ENCODE data around the gene SPAG16. TPM values are rescaled to one million over a fixed set of nuclear protein-coding genes. Genes with fewer than 3 reads are reported as not detected.

SPAG16 gene
- polyA plus RNA-seq, 1 of the 3 experiments (the other 2 are of a cell fraction), result 29.5 TPM

DNA sequence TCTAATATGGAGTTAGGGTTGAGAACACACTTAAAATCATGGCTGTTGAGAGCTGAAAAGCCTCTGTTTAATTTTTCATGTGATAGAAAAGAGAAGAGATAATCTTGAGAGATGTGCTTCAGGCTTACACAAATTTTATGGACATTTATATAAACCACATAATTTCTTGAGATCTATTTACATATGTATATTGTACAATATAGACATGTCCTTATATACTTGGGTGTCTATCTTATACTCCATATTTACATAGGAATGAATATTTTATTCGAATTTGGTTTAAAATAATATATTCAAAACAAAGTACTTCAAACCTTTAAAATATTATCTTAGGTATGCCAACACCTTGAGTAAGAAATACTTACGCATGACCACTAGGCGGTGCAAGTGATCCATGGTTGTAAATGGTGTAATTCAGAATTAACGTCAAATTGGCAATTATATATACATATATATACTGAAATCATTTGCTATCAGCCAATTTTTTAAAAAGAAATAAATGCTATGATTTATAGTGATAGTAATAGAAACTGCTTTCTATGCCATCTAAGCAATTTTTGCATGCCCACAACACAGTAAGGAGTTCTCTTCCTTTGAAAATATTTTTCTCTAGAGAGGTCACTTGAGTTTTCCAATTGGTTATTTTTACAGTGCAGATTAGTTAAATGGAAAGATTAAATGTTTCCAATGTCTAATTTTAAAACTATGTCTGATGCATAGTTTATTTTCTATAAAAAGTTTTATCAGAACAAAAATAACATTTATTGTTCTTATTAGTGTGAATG lies 37.6 kb upstream of the SPAG16 start:
- no peaks in the 10 kb centered on the region for H4K20me1 ChIP-seq (ENCODE audit: insufficient read depth)
- H3F3A ChIP-seq (replicated peaks; ENCODE audit: insufficient read depth), result peaks cover 4% of the 10 kb centered on the region
- WGBS (ENCODE audit: low lambda C conversion rate), result 3% methylated on average over 4 of the region's 4 CpGs
- POLR2A ChIA-PET, result no interaction called here
- H3K36me3 ChIP-seq (replicated peaks in 1 of 2; ENCODE audit: control insufficient read depth in 1 of 2, insufficient read depth in 2 of 2, low read length in 1 of 2), result no peaks in the 10 kb centered on the region
- TF ChIP-seq RXRA (IDR thresholded peaks at IDR 0.05; ENCODE audit: borderline replicate concordance, low read depth) (no peak), YY1 (IDR thresholded peaks at IDR 0.05; ENCODE audit: low read depth) (no peak), SIN3A (IDR thresholded peaks at IDR 0.05; ENCODE audit: borderline replicate concordance, low read depth, low read length) (no peak), SMC3 (IDR thresholded peaks at IDR 0.05; ENCODE audit: low read depth, low read length) (peak; percentile 35), RAD21 (IDR thresholded peaks at IDR 0.05; ENCODE audit: low read length) (peak; percentile 81)
- TF ChIP-seq, protein P1, sequence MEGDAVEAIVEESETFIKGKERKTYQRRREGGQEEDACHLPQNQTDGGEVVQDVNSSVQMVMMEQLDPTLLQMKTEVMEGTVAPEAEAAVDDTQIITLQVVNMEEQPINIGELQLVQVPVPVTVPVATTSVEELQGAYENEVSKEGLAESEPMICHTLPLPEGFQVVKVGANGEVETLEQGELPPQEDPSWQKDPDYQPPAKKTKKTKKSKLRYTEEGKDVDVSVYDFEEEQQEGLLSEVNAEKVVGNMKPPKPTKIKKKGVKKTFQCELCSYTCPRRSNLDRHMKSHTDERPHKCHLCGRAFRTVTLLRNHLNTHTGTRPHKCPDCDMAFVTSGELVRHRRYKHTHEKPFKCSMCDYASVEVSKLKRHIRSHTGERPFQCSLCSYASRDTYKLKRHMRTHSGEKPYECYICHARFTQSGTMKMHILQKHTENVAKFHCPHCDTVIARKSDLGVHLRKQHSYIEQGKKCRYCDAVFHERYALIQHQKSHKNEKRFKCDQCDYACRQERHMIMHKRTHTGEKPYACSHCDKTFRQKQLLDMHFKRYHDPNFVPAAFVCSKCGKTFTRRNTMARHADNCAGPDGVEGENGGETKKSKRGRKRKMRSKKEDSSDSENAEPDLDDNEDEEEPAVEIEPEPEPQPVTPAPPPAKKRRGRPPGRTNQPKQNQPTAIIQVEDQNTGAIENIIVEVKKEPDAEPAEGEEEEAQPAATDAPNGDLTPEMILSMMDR (IDR thresholded peaks at IDR 0.05), result peak; percentile 87
- H3K27me3 ChIP-seq (ENCODE audit: insufficient read depth), result no peaks in the 10 kb centered on the region
- 0 out of 2 replicates have a peak overlapping the region, but pooled peaks have one; percentile 41 for H2AFZ ChIP-seq (ENCODE audit: low read depth)
- DNase-seq, result peak; percentile 11
- CTCF ChIA-PET, result interaction anchor here (0.9 to 1.7 kb wide), 3 partner anchors 9 to 23 kb away, joined by 3 to 5 read pairs (median 3); no protein-coding TSS in a partner anchor
- peaks cover 0 to 10% of the 10 kb centered on the region in 2 experiments; a peak in 2 of 4 replicates for H3K4me1 ChIP-seq (ENCODE audit: control insufficient read depth in 1 of 2, insufficient read depth in 2 of 2, low read depth in 1 of 2, low read length in 1 of 2)
- no peak overlapping the region for H3K4me2 ChIP-seq
- H3K9ac ChIP-seq, result no peak overlapping the region
- H3K27ac ChIP-seq (ENCODE audit: low read depth in 2 of 2, low read length in 1 of 2), result no peak overlapping the region
- H3K4me3 ChIP-seq (ENCODE audit: low read depth in 2 of 2, low read length in 1 of 2), result no peak overlapping the region; a peak in 1 of 4 replicates
- H3K9me2 ChIP-seq, result no peaks in the 10 kb centered on the region
- H3K79me2 ChIP-seq (ENCODE audit: insufficient read depth), result no peaks in the 10 kb centered on the region
- H3K9me3 ChIP-seq, result no peaks in the 10 kb centered on the region

DNA sequence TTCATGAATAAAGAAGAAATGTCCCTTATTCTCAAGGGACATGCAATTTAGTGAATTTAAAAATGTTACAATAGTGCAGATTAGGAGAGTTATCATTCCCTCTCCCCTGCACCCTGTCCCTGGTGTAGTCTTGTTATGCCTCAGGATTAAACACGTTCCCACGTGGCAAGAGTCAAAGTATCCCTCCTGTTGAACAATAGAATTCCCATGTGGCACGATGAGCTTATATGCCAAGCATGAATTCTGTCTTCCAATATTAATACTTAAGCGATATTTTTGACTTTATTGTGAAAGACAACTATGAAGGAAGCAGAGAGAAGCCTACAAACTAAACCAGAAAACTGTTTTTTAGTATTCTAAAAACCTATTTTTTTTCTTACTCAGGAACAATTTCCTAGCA lies 36.7 kb upstream of the SPAG16 start:
- no peaks in the 10 kb centered on the region for H3K79me2 ChIP-seq (ENCODE audit: insufficient read depth)
- no peaks in the 10 kb centered on the region for H3K27me3 ChIP-seq (ENCODE audit: insufficient read depth)
- H3K9me3 ChIP-seq, result no peaks in the 10 kb centered on the region
- ChIA-PET CTCF (interaction anchor here (1.0 to 1.3 kb wide), 3 partner anchors 11 to 37 kb away, joined by 3 read pairs; no protein-coding TSS in a partner anchor), POLR2A (no interaction called here)
- H3K4me1 ChIP-seq (ENCODE audit: control insufficient read depth in 1 of 2, insufficient read depth in 2 of 2, low read depth in 1 of 2, low read length in 1 of 2), result peaks cover 0 to 17% of the 10 kb centered on the region in 2 experiments; a peak in 2 of 4 replicates
- no peaks in the 10 kb centered on the region for H4K20me1 ChIP-seq (ENCODE audit: insufficient read depth)
- DNase-seq, result no peak
- no peak overlapping the region for H3K27ac ChIP-seq (ENCODE audit: low read depth in 2 of 2, low read length in 1 of 2)
- 94% methylated on average over 4 of the region's 4 CpGs for WGBS (ENCODE audit: low lambda C conversion rate)
- TF ChIP-seq, protein P2, sequence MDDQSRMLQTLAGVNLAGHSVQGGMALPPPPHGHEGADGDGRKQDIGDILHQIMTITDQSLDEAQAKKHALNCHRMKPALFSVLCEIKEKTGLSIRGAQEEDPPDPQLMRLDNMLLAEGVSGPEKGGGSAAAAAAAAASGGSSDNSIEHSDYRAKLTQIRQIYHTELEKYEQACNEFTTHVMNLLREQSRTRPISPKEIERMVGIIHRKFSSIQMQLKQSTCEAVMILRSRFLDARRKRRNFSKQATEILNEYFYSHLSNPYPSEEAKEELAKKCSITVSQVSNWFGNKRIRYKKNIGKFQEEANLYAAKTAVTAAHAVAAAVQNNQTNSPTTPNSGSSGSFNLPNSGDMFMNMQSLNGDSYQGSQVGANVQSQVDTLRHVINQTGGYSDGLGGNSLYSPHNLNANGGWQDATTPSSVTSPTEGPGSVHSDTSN (IDR thresholded peaks at IDR 0.05), result no peak
- TF ChIP-seq POLR2AphosphoS5 (IDR thresholded peaks at IDR 0.05; ENCODE audit: low read depth, low read length) (no peak), FOSL2 (IDR thresholded peaks at IDR 0.05; ENCODE audit: borderline replicate concordance, low read depth) (no peak)
- H3K9ac ChIP-seq, result no peak overlapping the region
- H3F3A ChIP-seq (replicated peaks; ENCODE audit: insufficient read depth), result peaks cover 4% of the 10 kb centered on the region
- H3K36me3 ChIP-seq (replicated peaks in 1 of 2; ENCODE audit: control insufficient read depth in 1 of 2, insufficient read depth in 2 of 2, low read length in 1 of 2), result no peaks in the 10 kb centered on the region
- no peak overlapping the region for H3K4me3 ChIP-seq (ENCODE audit: low read depth in 2 of 2, low read length in 1 of 2)
- H3K4me2 ChIP-seq, result no peak overlapping the region
- 0 out of 2 replicates have a peak overlapping the region, but pooled peaks have one; percentile 41 for H2AFZ ChIP-seq (ENCODE audit: low read depth)
- no peaks in the 10 kb centered on the region for H3K9me2 ChIP-seq
